A673 (cell line): Measurements from ENCODE around the gene HCAR1. TPM values are rescaled to one million over a fixed set of nuclear protein-coding genes. Genes with fewer than 3 reads are reported as not detected.

Experiments used
- BruUV-seq: library from RNA; stranded (reverse); fragments of 400-500 nt; replicated peaks from 2 replicates; lab custom pipeline; 2021; lab: Mats Ljungman, UMichigan
- CTCF ChIA-PET: fragments of 300-600 bp; sonication (Branson Sonifier 250); formaldehyde crosslinking; loops from one replicate; lab custom pipeline; 2022; ENCODE audit warnings: antibody characterized with exemption; lab: Charles Lee
- POLR2A ChIA-PET: fragments of 300-600 bp; sonication (Branson Sonifier 250); formaldehyde crosslinking; loops from one replicate; lab custom pipeline; 2022; ENCODE audit warnings: antibody characterized with exemption; ENCODE audit not compliant: low non-redundant PET; lab: Charles Lee
- DNase-seq: peaks from one replicate; pipeline ENCODE4 v3.0.0-alpha.2; 2015; ENCODE audit warnings: low spot score
- H3K27ac ChIP-seq: fragments of 200-600 bp; sonication (generic); 2 replicates; pipeline ENCODE4 v1.5.1; 2016; ENCODE audit warnings: mixed run types, low read depth, mild to moderate bottlenecking, mixed read lengths, antibody characterized with exemption, low read length; ENCODE audit not compliant: poor library complexity, severe bottlenecking
- H3K27me3 ChIP-seq: fragments of 200-600 bp; sonication (generic); replicated peaks from 2 replicates; pipeline ENCODE4 v1.6.1; 2017; ENCODE audit warnings: mixed run types, low read depth, mild to moderate bottlenecking, mixed read lengths, antibody characterized with exemption, low read length; ENCODE audit not compliant: insufficient read depth, poor library complexity
- H3K36me3 ChIP-seq: fragments of 200-600 bp; sonication (generic); 2 replicates; pipeline ENCODE4 v1.6.1; 2016; ENCODE audit warnings: mixed run types, mild to moderate bottlenecking, mixed read lengths, antibody characterized with exemption, low read length; ENCODE audit not compliant: insufficient read depth, poor library complexity, severe bottlenecking
- H3K4me1 ChIP-seq: fragments of 200-600 bp; sonication (generic); 2 replicates; pipeline ENCODE4 v1.6.1; 2017; ENCODE audit warnings: mixed run types, mild to moderate bottlenecking, mixed read lengths, antibody characterized with exemption, low read length; ENCODE audit not compliant: insufficient read depth, poor library complexity, severe bottlenecking
- H3K4me3 ChIP-seq: fragments of 200-600 bp; sonication (generic); 2 replicates; pipeline ENCODE4 v1.5.1; 2016; ENCODE audit warnings: low read depth, mixed run types, mild to moderate bottlenecking, mixed read lengths, low read length; ENCODE audit not compliant: poor library complexity, severe bottlenecking
- H3K9me3 ChIP-seq: fragments of 200-600 bp; sonication (generic); 2 replicates; pipeline ENCODE4 v1.6.1; 2016; ENCODE audit warnings: mixed run types, low read depth, mild to moderate bottlenecking, mixed read lengths, antibody characterized with exemption, low read length; ENCODE audit not compliant: poor library complexity, severe bottlenecking
- CTCF ChIP-seq: fragments of 300-800, 200-600 bp; sonication (generic); conservative IDR thresholded peaks from 2 replicates; pipeline ENCODE4 v1.5.1; 2017; ENCODE audit warnings: low read depth, mild to moderate bottlenecking, antibody characterized with exemption, low read length, moderate library complexity, mixed read lengths
- EZH2 ChIP-seq: fragments of 200-600 bp; sonication (generic); IDR thresholded peaks from 2 replicates; pipeline ENCODE4 v1.6.1; 2017; ENCODE audit warnings: borderline replicate concordance, low read depth, mild to moderate bottlenecking, mixed read lengths, antibody characterized with exemption, low read length; ENCODE audit not compliant: poor library complexity, severe bottlenecking
- intact Hi-C: fragments of 100-400 bp; cut with micrococcal nuclease; formaldehyde crosslinking; loops from one replicate; pipeline ENCODE4 v1.10.0; 2022; ENCODE audit not compliant: unreplicated experiment
- total RNA-seq: library from RNA; stranded (reverse); gene quantifications from 2 replicates; pipeline ENCODE4 v1.2.3, GENCODE V29; 2021

Gene HCAR1
- total RNA-seq, 1 experiment from 2014 or later: 1.9 TPM

GRCh38 chr12:122740351-122740750 is 9.7 kb upstream of the HCAR1 start:
- Histone ChIP-seq H3K9me3 (no peaks in the 10 kb centered on the region), H3K27ac (no peak overlapping the region), H3K4me3 (no peak overlapping the region), H3K4me1 (no peaks in the 10 kb centered on the region), H3K27me3 (no peaks in the 10 kb centered on the region), H3K36me3 (no peaks in the 10 kb centered on the region)
- CTCF ChIA-PET: no interaction called here
- intact Hi-C loops: no loop called here
- BruUV-seq: no TSS peak
- POLR2A ChIA-PET: no interaction called here
- peak; percentile 41 for DNase-seq
- TF ChIP-seq EZH2 (no peak), CTCF (no peak)

GRCh38 chr12:122738571-122738970 is 7.9 kb upstream of the HCAR1 start:
- CTCF ChIA-PET: no interaction called here
- Histone ChIP-seq H3K27ac (no peak overlapping the region), H3K36me3 (no peaks in the 10 kb centered on the region), H3K27me3 (no peaks in the 10 kb centered on the region), H3K9me3 (no peaks in the 10 kb centered on the region), H3K4me1 (no peaks in the 10 kb centered on the region), H3K4me3 (no peak overlapping the region)
- DNase-seq: no peak
- POLR2A ChIA-PET: no interaction called here
- no peak for TF ChIP-seq CTCF
- no peak for TF ChIP-seq EZH2
- no TSS peak for BruUV-seq
- intact Hi-C loops: no loop called here

- no peak overlapping the region for H3K4me3 ChIP-seq
- POLR2A ChIA-PET: no interaction called here
- H3K27me3 ChIP-seq: no peaks in the 10 kb centered on the region
- CTCF ChIA-PET: no interaction called here
- no TSS peak for BruUV-seq
- TF ChIP-seq CTCF (no peak), EZH2 (no peak)
- H3K4me1 ChIP-seq: peaks cover 15% of the 10 kb centered on the region
- intact Hi-C loops: no loop called here
- DNase-seq: no peak
- H3K9me3 ChIP-seq: no peaks in the 10 kb centered on the region
- no peaks in the 10 kb centered on the region for H3K36me3 ChIP-seq
- no peak overlapping the region for H3K27ac ChIP-seq
Measured at GRCh38 chr12:122732611-122733010, 2.0 kb upstream of the HCAR1 start.
